Subcutaneous abdominal adipose tissue (tissue), 5 donors: ENCODE data around the gene DNAJC1.

Experiments
- H3K27ac ChIP-seq: one replicate; pipeline ENCODE4 v1.7.0; 2013; ENCODE audit warnings: low read depth, mild to moderate bottlenecking, inconsistent platforms, low read length, moderate library complexity
- H3K27me3 ChIP-seq, 5 donors: one replicate each; pipeline ENCODE4 v1.7.0; 2013; ENCODE audit warnings: low read length in 5 of 5, inconsistent platforms in 1 of 5; ENCODE audit not compliant: control insufficient read depth in 5 of 5, insufficient read depth in 4 of 5
- H3K36me3 ChIP-seq, 5 donors: one replicate each; pipeline ENCODE4 v1.7.0; 2013; ENCODE audit warnings: low read length in 5 of 5; ENCODE audit not compliant: control insufficient read depth in 5 of 5, insufficient read depth in 5 of 5
- H3K4me1 ChIP-seq, 5 donors: one replicate each; pipeline ENCODE4 v1.7.0; 2013; ENCODE audit warnings: low read length in 5 of 5, mild to moderate bottlenecking in 3 of 5, moderate library complexity in 1 of 5; ENCODE audit not compliant: control insufficient read depth in 5 of 5, insufficient read depth in 5 of 5
- H3K4me3 ChIP-seq, 5 donors: one replicate each; pipeline ENCODE4 v1.7.0; 2013; ENCODE audit warnings: low read length in 5 of 5, low read depth in 1 of 5
- H3K9ac ChIP-seq, 5 donors: one replicate each; pipeline ENCODE4 v1.7.0; 2013; ENCODE audit warnings: low read length in 5 of 5, mild to moderate bottlenecking in 4 of 5, moderate library complexity in 3 of 5
- H3K9me3 ChIP-seq, 5 donors: one replicate each; pipeline ENCODE4 v1.7.0; 2013; ENCODE audit warnings: low read length in 5 of 5; ENCODE audit not compliant: control insufficient read depth in 5 of 5
- donor health status: healthy.
- donor health status: healthy.
- donor health status: healthy.
- donor health status: healthy.
- donor health status: healthy.

DNAJC1 gene

GRCh38 chr10:21769041-21769440, 234.5 kb downstream of the DNAJC1 start:
- Histone ChIP-seq H3K9ac (no peak overlapping the region), H3K36me3 (peaks cover 0 to 6% (median 3%) of the 10 kb centered on the region in 5 donors), H3K4me3 (no peak overlapping the region), H3K27me3 (no peaks in the 10 kb centered on the region), H3K9me3 (no peaks in the 10 kb centered on the region), H3K4me1 (no peaks in the 10 kb centered on the region), H3K27ac (no peak overlapping the region)

GRCh38 chr10:21764466-21765189, 238.9 kb downstream of the DNAJC1 start:
- Histone ChIP-seq H3K36me3 (peaks cover 0 to 6% (median 3%) of the 10 kb centered on the region in 5 donors), H3K9me3 (no peaks in the 10 kb centered on the region), H3K4me1 (no peaks in the 10 kb centered on the region), H3K27ac (no peak overlapping the region), H3K27me3 (no peaks in the 10 kb centered on the region), H3K9ac (no peak overlapping the region), H3K4me3 (no peak overlapping the region)

GRCh38 chr10:21760332-21760731, 243.2 kb downstream of the DNAJC1 start:
- H3K27ac ChIP-seq = no peak overlapping the region
- no peaks in the 10 kb centered on the region for H3K4me1 ChIP-seq
- H3K9ac ChIP-seq = no peak overlapping the region
- no peak overlapping the region for H3K4me3 ChIP-seq
- H3K27me3 ChIP-seq = no peaks in the 10 kb centered on the region
- H3K36me3 ChIP-seq = peaks cover 0 to 21% (median 14%) of the 10 kb centered on the region in 5 donors
- no peaks in the 10 kb centered on the region for H3K9me3 ChIP-seq

GRCh38 chr10:21759232-21759631, 244.3 kb downstream of the DNAJC1 start:
- Histone ChIP-seq H3K36me3 (peaks cover 0 to 27% (median 20%) of the 10 kb centered on the region in 5 donors), H3K27ac (no peak overlapping the region), H3K4me3 (no peak overlapping the region), H3K4me1 (no peaks in the 10 kb centered on the region), H3K27me3 (no peaks in the 10 kb centered on the region), H3K9ac (no peak overlapping the region), H3K9me3 (no peaks in the 10 kb centered on the region)

GRCh38 chr10:21758696-21759095, 244.8 kb downstream of the DNAJC1 start:
- Histone ChIP-seq H3K4me3 (no peak overlapping the region), H3K27me3 (no peaks in the 10 kb centered on the region), H3K9ac (no peak overlapping the region), H3K27ac (no peak overlapping the region), H3K9me3 (no peaks in the 10 kb centered on the region), H3K4me1 (no peaks in the 10 kb centered on the region), H3K36me3 (peaks cover 0 to 31% (median 21%) of the 10 kb centered on the region in 5 donors)

GRCh38 chr10:21758239-21758638, 245.3 kb downstream of the DNAJC1 start:
- peaks cover 0 to 32% (median 21%) of the 10 kb centered on the region in 5 donors for H3K36me3 ChIP-seq

GRCh38 chr10:21757185-21757901, 246.2 kb downstream of the DNAJC1 start:
- H3K9me3 ChIP-seq = no peaks in the 10 kb centered on the region
- H3K36me3 ChIP-seq = peaks cover 0 to 32% (median 21%) of the 10 kb centered on the region in 5 donors

More at GRCh38 chr10:21758239-21758638, 245.3 kb downstream of the DNAJC1 start:
- H3K4me3 ChIP-seq = no peak overlapping the region
- H3K9ac ChIP-seq = no peak overlapping the region
- H3K4me1 ChIP-seq = no peaks in the 10 kb centered on the region
- no peak overlapping the region for H3K27ac ChIP-seq
- no peaks in the 10 kb centered on the region for H3K27me3 ChIP-seq
- no peaks in the 10 kb centered on the region for H3K9me3 ChIP-seq

GRCh38 chr10:21756707-21757106, 246.8 kb downstream of the DNAJC1 start:
- Histone ChIP-seq H3K27ac (no peak overlapping the region), H3K9me3 (no peaks in the 10 kb centered on the region), H3K9ac (no peak overlapping the region), H3K27me3 (no peaks in the 10 kb centered on the region), H3K4me3 (no peak overlapping the region), H3K4me1 (no peaks in the 10 kb centered on the region), H3K36me3 (peaks cover 0 to 32% (median 21%) of the 10 kb centered on the region in 5 donors)

More at GRCh38 chr10:21757185-21757901, 246.2 kb downstream of the DNAJC1 start:
- H3K27ac ChIP-seq = no peak overlapping the region
- no peak overlapping the region for H3K4me3 ChIP-seq
- no peak overlapping the region for H3K9ac ChIP-seq
- no peaks in the 10 kb centered on the region for H3K4me1 ChIP-seq
- no peaks in the 10 kb centered on the region for H3K27me3 ChIP-seq

GRCh38 chr10:21754410-21755011, 249.0 kb downstream of the DNAJC1 start:
- Histone ChIP-seq H3K27ac (no peak overlapping the region), H3K27me3 (no peaks in the 10 kb centered on the region), H3K4me3 (no peak overlapping the region), H3K9me3 (no peaks in the 10 kb centered on the region), H3K9ac (no peak overlapping the region), H3K4me1 (no peaks in the 10 kb centered on the region), H3K36me3 (peaks cover 0 to 31% (median 21%) of the 10 kb centered on the region in 5 donors)
